Muscle layer of colon (tissue), 2 donors: ENCODE data around the gene TRPC6.

Source experiments
- H3K27ac ChIP-seq: one replicate; pipeline ENCODE4 v1.7.0; 2013; ENCODE audit warnings: low read depth, mild to moderate bottlenecking, low read length, moderate library complexity
- H3K27me3 ChIP-seq, 2 donors: one replicate each; pipeline ENCODE4 v1.7.0; 2013; ENCODE audit warnings: low read length in 2 of 2, mild to moderate bottlenecking in 2 of 2; ENCODE audit not compliant: insufficient read depth in 2 of 2, control insufficient read depth in 1 of 2
- H3K36me3 ChIP-seq: one replicate; pipeline ENCODE4 v1.7.0; 2013; ENCODE audit warnings: mild to moderate bottlenecking, low read length; ENCODE audit not compliant: insufficient read depth
- H3K4me1 ChIP-seq: one replicate; pipeline ENCODE4 v1.7.0; 2013; ENCODE audit warnings: mild to moderate bottlenecking, low read length; ENCODE audit not compliant: insufficient read depth
- H3K4me3 ChIP-seq, 2 donors: one replicate each; pipeline ENCODE4 v1.7.0; 2013; ENCODE audit warnings: low read length in 2 of 2, low read depth in 1 of 2, mild to moderate bottlenecking in 1 of 2, moderate library complexity in 1 of 2
- H3K9ac ChIP-seq: one replicate; pipeline ENCODE4 v1.7.0; 2013; ENCODE audit warnings: low read length
- H3K9me3 ChIP-seq: one replicate; pipeline ENCODE4 v1.7.0; 2013; ENCODE audit warnings: mild to moderate bottlenecking, low read length
- donor health status: abdominal sarcoma.
- donor health status: Adenocarcinoma of cecum.

The TRPC6 gene

DNA sequence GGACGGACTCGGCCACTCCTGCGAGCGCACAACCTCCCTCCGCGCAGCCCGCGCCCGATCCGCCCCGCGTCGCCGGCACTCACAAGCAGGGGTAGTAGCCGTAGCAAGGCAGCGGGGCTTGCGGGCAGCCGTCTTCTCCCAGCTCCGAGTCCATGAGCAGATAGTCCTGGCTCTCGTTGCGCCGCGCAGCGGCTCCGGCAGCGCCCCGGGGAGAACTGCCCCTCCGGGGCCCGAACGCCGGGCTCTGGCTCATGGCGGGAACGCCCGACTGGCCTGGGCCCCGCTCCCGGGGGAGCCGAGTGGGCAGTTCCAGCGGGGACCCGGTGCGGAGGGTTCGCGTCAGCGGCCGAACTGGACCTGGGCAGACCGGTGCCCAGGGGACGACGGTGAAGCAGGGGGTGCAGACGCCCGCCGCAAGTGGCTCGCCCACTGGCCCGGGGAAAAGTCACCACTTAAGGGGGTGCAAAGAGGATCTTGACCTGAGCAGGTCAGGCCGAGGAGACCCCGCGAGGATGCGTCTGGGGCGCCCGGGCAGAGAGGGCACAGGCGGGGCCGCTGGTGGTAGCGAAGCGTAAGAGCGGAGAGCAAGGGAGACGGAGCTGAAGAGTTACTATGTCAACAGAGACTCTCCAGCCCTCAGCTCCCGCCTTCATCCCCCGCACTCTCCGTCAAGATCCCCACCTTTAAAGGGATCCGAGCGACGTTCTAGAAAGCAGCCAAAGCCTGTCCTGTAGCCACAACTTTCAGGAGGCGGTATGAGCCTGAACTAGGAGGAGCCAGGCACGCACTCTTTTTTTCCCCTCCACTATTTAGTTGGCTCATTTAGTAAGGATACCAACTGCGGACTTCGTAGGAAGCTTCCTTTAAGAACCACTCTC is at the start of gene TRPC6:
Gene TRPC6 (minus strand): TSS at position 757 of the 878 bp plus-strand sequence. CDS start 504 bp downstream, at position 253.
- no peaks in the 10 kb centered on the region for H3K27me3 ChIP-seq
- no peaks in the 10 kb centered on the region for H3K4me1 ChIP-seq
- H3K9me3 ChIP-seq = no peaks in the 10 kb centered on the region
- H3K36me3 ChIP-seq = no peaks in the 10 kb centered on the region
- H3K9ac ChIP-seq = peak within 1 kb of the TSS; percentile 50
- peak within 1 kb of the TSS; percentile 65 for H3K27ac ChIP-seq
- peak within 1 kb of the TSS; percentile 47 to 80 for H3K4me3 ChIP-seq

DNA sequence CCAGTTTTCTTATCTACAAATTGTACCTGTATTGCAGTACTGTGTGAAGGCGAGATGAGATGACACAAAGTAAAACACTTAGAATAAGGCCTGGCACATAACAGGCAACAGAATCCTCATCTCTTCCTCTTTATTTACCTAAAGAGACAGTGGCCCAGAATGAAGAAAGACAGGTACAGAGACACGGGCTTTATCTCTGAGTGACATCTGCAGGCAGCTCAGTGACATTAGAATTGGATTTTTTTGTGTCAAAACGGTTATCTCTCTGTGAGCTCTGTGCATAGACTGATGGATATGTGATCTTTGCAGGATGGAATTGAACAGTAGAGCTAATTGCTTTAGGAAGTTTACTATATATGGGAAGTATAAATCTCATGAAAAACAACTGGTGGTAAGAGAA is 36.2 kb upstream of the TRPC6 start:
- Histone ChIP-seq H3K4me3 (no peak overlapping the region), H3K27ac (no peak overlapping the region), H3K9ac (no peak overlapping the region), H3K9me3 (no peaks in the 10 kb centered on the region), H3K4me1 (no peaks in the 10 kb centered on the region), H3K27me3 (no peaks in the 10 kb centered on the region), H3K36me3 (no peaks in the 10 kb centered on the region)

DNA sequence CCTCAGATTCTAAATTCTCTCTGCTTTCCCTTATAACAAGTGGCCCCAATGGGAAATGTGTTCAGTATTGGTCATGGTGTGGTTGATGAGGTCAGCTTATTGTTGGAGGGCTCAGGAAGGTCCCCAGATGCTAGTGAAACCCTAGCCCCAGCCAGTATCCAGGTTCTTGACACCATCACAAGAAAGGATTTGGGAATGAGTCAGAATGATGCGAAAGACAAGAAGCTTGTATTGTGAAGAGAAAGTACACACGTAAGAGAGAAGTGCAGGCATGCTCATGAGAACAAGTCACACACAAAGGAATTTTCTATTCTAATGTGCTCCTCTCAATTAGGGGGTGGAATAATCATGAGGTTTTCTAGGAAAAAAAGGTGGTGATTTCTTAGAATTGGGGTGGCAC is 34.9 kb upstream of the TRPC6 start:
- no peaks in the 10 kb centered on the region for H3K27me3 ChIP-seq

DNA sequence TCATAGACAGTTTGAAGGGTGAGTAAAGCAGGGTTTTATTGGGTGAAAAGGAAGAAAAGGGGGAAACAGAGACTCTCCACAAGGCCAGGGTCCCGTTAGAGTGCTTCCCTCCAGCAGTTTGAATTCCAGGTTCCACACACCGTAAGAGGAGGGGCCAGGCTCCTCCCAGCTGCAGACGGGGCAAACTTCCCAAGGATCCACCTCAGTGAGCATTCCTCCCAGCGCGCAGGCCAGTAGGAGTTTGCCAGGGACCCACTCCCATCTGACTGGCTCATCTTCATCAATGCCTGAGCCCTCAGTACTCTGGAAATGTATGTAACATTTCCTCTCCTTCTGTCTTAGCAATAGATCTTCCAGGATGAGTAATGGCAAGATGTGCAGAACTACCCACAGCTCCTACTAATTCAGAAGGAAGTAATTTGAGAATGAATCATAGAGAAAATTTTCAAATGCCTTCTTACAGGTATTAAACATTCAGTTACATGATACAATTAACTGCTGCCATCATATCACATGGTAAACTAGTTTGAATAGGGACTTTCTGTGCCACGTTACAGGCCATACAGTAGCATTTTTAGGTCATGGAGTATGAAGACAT is 34.0 kb upstream of the TRPC6 start:
- Histone ChIP-seq H3K4me1 (no peaks in the 10 kb centered on the region), H3K36me3 (no peaks in the 10 kb centered on the region), H3K27me3 (no peaks in the 10 kb centered on the region), H3K27ac (no peak overlapping the region), H3K4me3 (no peak overlapping the region), H3K9me3 (no peaks in the 10 kb centered on the region), H3K9ac (no peak overlapping the region)

More for the DNA sequence above, 34.9 kb upstream of the TRPC6 start:
- no peaks in the 10 kb centered on the region for H3K4me1 ChIP-seq
- H3K9me3 ChIP-seq = no peaks in the 10 kb centered on the region
- no peaks in the 10 kb centered on the region for H3K36me3 ChIP-seq
- H3K9ac ChIP-seq = no peak overlapping the region
- no peak overlapping the region for H3K27ac ChIP-seq
- H3K4me3 ChIP-seq = no peak overlapping the region

DNA sequence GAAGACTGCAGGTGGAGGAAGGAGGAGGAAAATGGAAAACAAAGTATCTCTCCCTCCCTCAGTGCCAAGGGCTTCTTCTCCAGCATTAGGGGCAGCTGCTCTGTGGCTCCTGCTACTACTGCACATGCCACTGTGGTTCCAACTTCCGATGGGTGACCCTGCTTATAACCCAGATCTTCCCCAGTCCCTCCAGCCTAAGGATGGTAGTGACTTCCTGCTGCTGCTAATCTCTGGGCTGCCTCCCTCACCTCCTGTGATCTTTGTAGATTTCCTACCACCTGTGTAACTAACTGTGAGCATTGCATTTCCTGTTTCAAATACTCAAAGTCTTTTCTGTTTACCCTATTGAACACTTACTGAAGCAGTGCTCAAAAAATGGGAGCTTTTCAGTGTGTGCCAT is 28.7 kb upstream of the TRPC6 start:
- Histone ChIP-seq H3K27me3 (no peaks in the 10 kb centered on the region), H3K9me3 (no peaks in the 10 kb centered on the region), H3K27ac (no peak overlapping the region), H3K4me1 (no peaks in the 10 kb centered on the region), H3K4me3 (no peak overlapping the region), H3K36me3 (no peaks in the 10 kb centered on the region), H3K9ac (no peak overlapping the region)

DNA sequence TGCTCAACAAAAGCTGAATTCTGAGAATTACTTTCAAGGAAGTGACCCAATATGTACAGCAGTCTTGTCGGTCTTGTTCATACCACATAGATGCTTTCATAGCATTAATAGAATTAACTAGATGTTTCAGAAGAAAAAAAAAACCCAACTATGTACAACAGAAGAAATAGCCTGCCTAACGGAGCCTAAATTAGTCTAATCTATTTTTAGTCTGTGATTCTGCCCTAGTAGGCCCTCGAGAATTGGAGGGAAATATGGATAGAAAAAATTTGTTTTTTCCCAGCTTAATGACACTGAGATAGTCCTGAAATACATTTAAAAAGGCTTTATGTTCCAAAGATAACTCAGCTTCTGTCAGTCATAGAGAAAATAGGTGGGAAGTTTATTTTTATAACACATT is 17.1 kb upstream of the TRPC6 start:
- Histone ChIP-seq H3K36me3 (no peaks in the 10 kb centered on the region), H3K4me1 (no peaks in the 10 kb centered on the region), H3K4me3 (peak overlapping the region in 1 of 2 donors; percentile 4)

DNA sequence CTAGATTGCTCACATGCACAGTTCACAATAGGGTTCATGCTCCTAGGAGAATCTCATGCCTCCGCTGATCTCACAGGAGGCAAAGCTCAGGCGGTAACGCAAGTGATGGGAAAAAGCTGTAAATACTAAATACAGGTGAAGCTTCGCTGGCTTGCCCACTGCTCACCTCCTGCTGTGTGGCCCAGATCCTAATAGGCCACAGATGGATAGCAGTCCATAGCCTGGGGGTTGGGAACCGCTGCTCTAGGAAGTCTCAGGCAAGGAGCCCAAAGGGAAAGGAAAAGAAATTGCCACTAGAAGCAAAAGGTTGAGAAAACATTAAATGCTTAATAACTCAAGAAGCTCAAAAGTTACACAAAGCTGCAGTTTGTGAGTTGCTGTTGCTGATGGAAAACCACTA is 3.2 kb upstream of the TRPC6 start:
- Histone ChIP-seq H3K4me1 (no peaks in the 10 kb centered on the region), H3K36me3 (no peaks in the 10 kb centered on the region), H3K9me3 (no peaks in the 10 kb centered on the region), H3K4me3 (no peak overlapping the region), H3K27ac (no peak overlapping the region), H3K9ac (no peak overlapping the region), H3K27me3 (no peaks in the 10 kb centered on the region)

More for the DNA sequence above, 17.1 kb upstream of the TRPC6 start:
- no peaks in the 10 kb centered on the region for H3K9me3 ChIP-seq
- no peaks in the 10 kb centered on the region for H3K27me3 ChIP-seq
- no peak overlapping the region for H3K9ac ChIP-seq
- no peak overlapping the region for H3K27ac ChIP-seq

DNA sequence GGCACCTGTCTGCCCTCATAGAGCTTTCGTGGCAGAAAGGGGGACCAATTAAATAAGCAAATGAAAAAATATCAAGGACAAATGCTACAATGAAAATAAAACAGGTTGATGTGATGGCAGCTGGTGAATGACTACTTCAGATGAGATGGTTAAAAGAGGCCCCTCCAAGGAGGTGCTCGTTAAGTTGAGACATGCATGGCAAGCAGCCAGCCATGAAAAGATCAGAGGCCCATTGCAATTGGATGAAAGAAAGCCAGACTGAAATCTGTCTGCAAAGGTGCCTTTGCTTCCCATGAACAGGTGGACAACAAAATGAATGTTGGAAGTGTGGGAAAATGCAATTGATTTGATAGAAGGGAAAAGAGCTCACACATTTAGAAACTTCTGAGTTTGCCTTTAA is 848 bp upstream of the TRPC6 start:
- Histone ChIP-seq H3K27me3 (no peaks in the 10 kb centered on the region), H3K4me3 (no peak overlapping the region), H3K4me1 (no peaks in the 10 kb centered on the region), H3K9ac (no peak overlapping the region), H3K27ac (no peak overlapping the region), H3K9me3 (no peaks in the 10 kb centered on the region), H3K36me3 (no peaks in the 10 kb centered on the region)

DNA sequence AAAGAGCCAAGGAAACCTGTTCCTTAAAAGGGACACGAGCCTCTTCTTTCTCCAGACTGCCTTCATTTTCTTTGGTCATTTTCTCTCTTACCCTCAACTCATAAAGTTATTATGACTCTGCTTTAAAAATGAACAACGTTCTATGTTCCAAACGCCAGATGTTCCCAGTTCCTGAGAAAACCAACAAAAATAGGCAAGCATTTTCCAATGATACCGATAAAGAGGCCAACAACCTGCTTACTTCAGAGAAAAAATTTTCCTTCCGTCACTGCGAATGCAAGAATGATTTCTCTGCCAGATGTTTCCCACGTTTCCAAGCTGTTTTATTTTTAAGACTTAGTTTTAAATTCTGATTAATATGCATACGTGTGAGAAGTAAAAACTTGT is 315 bp upstream of the TRPC6 start:
- peak overlapping the region; percentile 50 for H3K9ac ChIP-seq
- H3K9me3 ChIP-seq = no peaks in the 10 kb centered on the region
- no peaks in the 10 kb centered on the region for H3K36me3 ChIP-seq
- no peaks in the 10 kb centered on the region for H3K4me1 ChIP-seq
- no peaks in the 10 kb centered on the region for H3K27me3 ChIP-seq
- H3K27ac ChIP-seq = peak overlapping the region; percentile 13
- peak overlapping the region; percentile 0 to 80 for H3K4me3 ChIP-seq

DNA sequence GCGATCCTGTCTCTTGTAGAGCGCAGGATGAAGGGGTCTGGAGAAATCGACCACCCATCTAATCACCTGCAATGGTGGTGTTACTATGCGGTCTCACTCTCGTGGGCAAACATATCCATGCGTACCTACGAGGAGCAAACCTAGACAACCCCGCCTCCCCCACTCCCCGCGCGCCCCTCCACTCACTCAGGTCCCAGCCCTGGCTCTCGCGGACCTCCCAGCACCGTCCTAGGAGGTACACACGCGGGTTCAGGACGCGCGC is 887 bp downstream of the TRPC6 start:
- Histone ChIP-seq H3K9ac (peak overlapping the region; percentile 46), H3K36me3 (no peaks in the 10 kb centered on the region), H3K4me1 (no peaks in the 10 kb centered on the region), H3K9me3 (no peaks in the 10 kb centered on the region), H3K27ac (peak overlapping the region; percentile 65), H3K4me3 (peak overlapping the region; percentile 47 to 80), H3K27me3 (no peaks in the 10 kb centered on the region)

DNA sequence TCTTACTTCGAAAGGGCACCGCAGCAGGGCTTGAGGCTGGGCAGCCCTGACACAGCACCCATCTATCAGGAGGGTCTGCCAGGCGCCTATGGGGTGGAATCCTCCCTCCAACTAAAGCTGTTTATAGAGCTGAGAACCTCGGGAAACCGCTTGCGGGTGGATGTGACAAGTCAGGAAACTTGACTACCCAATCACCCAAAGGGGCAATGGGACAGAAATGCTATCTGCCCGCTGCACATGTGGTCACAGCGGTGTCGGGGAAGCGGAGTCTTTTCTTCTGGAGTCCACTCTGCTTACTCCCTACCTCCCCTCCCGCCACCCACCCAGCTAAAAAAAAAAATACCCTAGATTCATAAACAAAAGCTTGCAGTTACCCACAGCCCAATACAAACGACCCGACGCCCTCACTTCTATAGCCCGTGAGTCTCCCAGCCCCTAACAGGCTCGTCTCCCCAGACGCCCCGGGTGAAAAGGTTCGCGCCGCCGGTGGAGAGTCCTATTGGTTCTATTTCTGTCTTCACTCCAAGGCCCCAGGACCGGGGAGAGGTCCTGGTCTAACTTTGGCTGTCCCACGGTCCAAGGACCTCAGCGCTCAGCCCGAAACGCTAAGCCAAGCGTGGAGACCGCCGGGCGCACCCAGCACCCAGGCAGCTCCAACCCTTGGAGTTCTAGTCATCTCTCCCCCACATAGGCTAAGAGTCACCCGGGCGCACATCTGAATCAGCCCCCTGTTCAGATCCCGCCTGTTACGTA is 1.4 kb downstream of the TRPC6 start:
- Histone ChIP-seq H3K4me3 (peak overlapping the region; percentile 47 to 80), H3K9ac (peak overlapping the region; percentile 46), H3K36me3 (no peaks in the 10 kb centered on the region), H3K27me3 (no peaks in the 10 kb centered on the region), H3K27ac (peak overlapping the region; percentile 65), H3K9me3 (no peaks in the 10 kb centered on the region), H3K4me1 (no peaks in the 10 kb centered on the region)
